Esophagus squamous epithelium (tissue), 5 donors: ENCODE measurements around the gene IP6K2. TPM values are rescaled to one million over a fixed set of nuclear protein-coding genes. Genes with fewer than 3 reads are reported as not detected.

Source experiments
- DNase-seq: peaks from one replicate; lab custom pipeline; 2025; lab: John Stamatoyannopoulos, UW
- H3K27ac ChIP-seq, 4 donors: fragments of 200-600 bp; sonication (generic); one replicate each; pipeline ENCODE4 v1.5.1; 2016 to 2019; ENCODE audit warnings: mild to moderate bottlenecking in 1 of 4
- H3K27me3 ChIP-seq, 4 donors: fragments of 200-600 bp; sonication (generic); 1 replicate in 3 of 4; 2 replicates in 1 of 4; pipeline versions ENCODE4 v1.5.1 to v1.6.0; 2017 to 2021; ENCODE audit warnings: antibody characterized with exemption in 1 of 4
- H3K36me3 ChIP-seq, 3 donors: fragments of 200-600 bp; sonication (generic); one replicate each; pipeline ENCODE4 v1.5.1; 2016 to 2019
- H3K4me1 ChIP-seq, 3 donors: fragments of 200-600 bp; sonication (generic); one replicate each; pipeline ENCODE4 v1.5.1; 2017 to 2019
- H3K4me3 ChIP-seq, 4 donors: fragments of 200-600 bp; sonication (generic); 1 replicate in 3 of 4; 2 replicates in 1 of 4; pipeline ENCODE4 v1.5.1; 2016 to 2019; ENCODE audit warnings: mild to moderate bottlenecking in 2 of 4, moderate library complexity in 1 of 4
- H3K9me3 ChIP-seq, 3 donors: fragments of 200-600 bp; sonication (generic); one replicate each; pipeline ENCODE4 v1.5.1; 2016 to 2019
- CTCF ChIP-seq, 6 experiments: fragments of 450-650 bp in 4 of 6; fragments of 200-600 bp in 2 of 6; sonication (generic) in 2 of 6; IDR thresholded peaks; one replicate each; pipeline ENCODE4 v1.5.1; 2016 to 2019; ENCODE audit warnings: antibody characterized with exemption in 6 of 6, mild to moderate bottlenecking in 4 of 6, moderate library complexity in 4 of 6
- POLR2A ChIP-seq, 4 donors: fragments of 450-650 bp; IDR thresholded peaks; one replicate each; pipeline ENCODE4 v1.6.1; 2017; ENCODE audit warnings: antibody characterized with exemption in 4 of 4, mild to moderate bottlenecking in 4 of 4, moderate library complexity in 3 of 4
- WGBS, 2 donors: methylation state at CpG; one replicate each; pipeline ENCODE4 v1.1.5; 2018; 5-methylcytosine and 5-hydroxymethylcytosine counted together
- intact Hi-C: fragments of 100-400 bp; cut with DNase I; formaldehyde crosslinking; loops from one replicate; pipeline ENCODE4 v1.15.0; 2022
- total RNA-seq, 4 donors: library from RNA; depleted of rRNA; stranded (reverse); fragments of >200 nt; gene quantifications; one replicate each; pipeline ENCODE4 v1.1.0, GENCODE V29; 2016
- donor health status: DM: yes; HTN: yes; CAD: no.

IP6K2 gene
- total RNA-seq, 4 donors from 2014 or later = 52.1 to 94.6 (median 67.9) TPM

GRCh38 chr3:48662753-48663488 lies 54.1 kb downstream of the IP6K2 start, which contains the start of gene CELSR3:
TSS of gene CELSR3 (minus strand) at chr3:48662886. CDS start at chr3:48662634, 252 bp downstream.
- Histone ChIP-seq H3K9me3 (no peaks in the 10 kb centered on the region), H3K27me3 (peaks cover 0 to 64% (median 2%) of the 10 kb centered on the region in 4 donors), H3K4me3 (peak within 1 kb of the TSS; percentile 34 to 73 (median 54)), H3K4me1 (peaks cover 22 to 34% (median 26%) of the 10 kb centered on the region in 3 donors), H3K27ac (peak within 1 kb of the TSS; percentile 56 to 87 (median 72)), H3K36me3 (no peaks in the 10 kb centered on the region)
- 1 to 8% methylated on average over 13 to 29 of the region's 52 CpGs for WGBS, 2 donors
- peak in 1 of 4 donors; percentile 4 for TF ChIP-seq POLR2A (IDR thresholded peaks at IDR 0.05)
- no peak for TF ChIP-seq CTCF (IDR thresholded peaks at IDR 0.05)
- intact Hi-C loops = no loop called here
- no peak for DNase-seq

- no CpG with 5 or more reads among the region's 46 CpGs for WGBS, 2 donors
- no peaks in the 10 kb centered on the region for H3K36me3 ChIP-seq
- no peaks in the 10 kb centered on the region for H3K9me3 ChIP-seq
- H3K4me1 ChIP-seq = peaks cover 22 to 34% (median 26%) of the 10 kb centered on the region in 3 donors
- intact Hi-C loops = no loop called here
- H3K27ac ChIP-seq = peak overlapping the region in 1 of 4 donors; percentile 87
- peaks cover 0 to 70% (median 2%) of the 10 kb centered on the region in 4 donors for H3K27me3 ChIP-seq
- DNase-seq = no peak
- H3K4me3 ChIP-seq = peak overlapping the region; percentile 34 to 73 (median 54)
- TF ChIP-seq POLR2A (IDR thresholded peaks at IDR 0.05) (no peak), CTCF (IDR thresholded peaks at IDR 0.05) (no peak)
Observed at GRCh38 chr3:48662145-48662752, 54.8 kb downstream of the IP6K2 start.

- intact Hi-C loops = no loop called here
- Histone ChIP-seq H3K9me3 (no peaks in the 10 kb centered on the region), H3K27ac (no peak overlapping the region), H3K4me3 (peak overlapping the region in 3 of 4 donors; percentile 32 to 73 (median 40)), H3K4me1 (peaks cover 25 to 39% (median 27%) of the 10 kb centered on the region in 3 donors), H3K27me3 (peaks cover 0 to 77% (median 2%) of the 10 kb centered on the region in 4 donors), H3K36me3 (no peaks in the 10 kb centered on the region)
- no peak for DNase-seq
- 3% methylated on average over 19 of the region's 67 CpGs; no CpG with 5 or more reads in 1 of the 2 donors for WGBS, 2 donors
- no peak for TF ChIP-seq POLR2A (IDR thresholded peaks at IDR 0.05)
- TF ChIP-seq CTCF (IDR thresholded peaks at IDR 0.05) = peak in 1 of 6 experiments; percentile 5
Observed at GRCh38 chr3:48661501-48662144, 55.4 kb downstream of the IP6K2 start.

GRCh38 chr3:48660800-48661400 lies 56.1 kb downstream of the IP6K2 start:
- peaks cover 0 to 83% (median 2%) of the 10 kb centered on the region in 4 donors for H3K27me3 ChIP-seq
- no peaks in the 10 kb centered on the region for H3K36me3 ChIP-seq
- TF ChIP-seq POLR2A (IDR thresholded peaks at IDR 0.05) (no peak), CTCF (IDR thresholded peaks at IDR 0.05) (no peak)
- H3K4me3 ChIP-seq = peak overlapping the region in 2 of 4 donors; percentile 40 to 73
- no peak overlapping the region for H3K27ac ChIP-seq
- no peaks in the 10 kb centered on the region for H3K9me3 ChIP-seq
- no peak for DNase-seq
- WGBS, 2 donors = 92 to 97% methylated on average over 15 to 20 of the region's 61 CpGs
- intact Hi-C loops = no loop called here
- peaks cover 29 to 47% (median 34%) of the 10 kb centered on the region in 3 donors for H3K4me1 ChIP-seq
